ENCODE data around the gene CD40.
"Not testable (repeated sequence)": the region's sequence is repeated elsewhere in the genome, so short reads cannot be mapped to it uniquely, and the experiment has no call there.

The CD40 gene

DNA sequence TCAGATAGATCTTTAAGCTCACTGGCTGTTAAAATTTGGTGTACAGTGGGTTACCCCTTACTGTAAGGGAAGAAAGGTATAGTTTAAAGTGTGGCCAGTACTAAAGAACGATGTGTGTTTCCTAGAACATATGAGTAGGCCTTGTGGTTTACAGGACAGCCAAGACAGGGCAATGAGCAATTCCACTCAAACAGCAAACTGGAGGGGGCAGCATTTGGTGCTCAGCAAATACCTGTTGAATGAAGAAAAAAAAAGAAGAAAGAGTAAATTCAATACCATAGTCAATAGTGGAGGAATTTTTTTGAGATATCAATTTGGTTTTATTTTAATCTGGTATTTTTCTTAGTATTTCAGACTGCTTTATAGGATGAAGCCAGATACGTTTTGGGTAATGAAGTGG lies 24.6 kb upstream of the CD40 start:
- DNase-seq (ENCODE audit: low read depth), result no peak
- H3K4me3 ChIP-seq (replicated peaks; ENCODE audit: low read depth, low read length), result no peak overlapping the region
- TF ChIP-seq, protein P1, sequence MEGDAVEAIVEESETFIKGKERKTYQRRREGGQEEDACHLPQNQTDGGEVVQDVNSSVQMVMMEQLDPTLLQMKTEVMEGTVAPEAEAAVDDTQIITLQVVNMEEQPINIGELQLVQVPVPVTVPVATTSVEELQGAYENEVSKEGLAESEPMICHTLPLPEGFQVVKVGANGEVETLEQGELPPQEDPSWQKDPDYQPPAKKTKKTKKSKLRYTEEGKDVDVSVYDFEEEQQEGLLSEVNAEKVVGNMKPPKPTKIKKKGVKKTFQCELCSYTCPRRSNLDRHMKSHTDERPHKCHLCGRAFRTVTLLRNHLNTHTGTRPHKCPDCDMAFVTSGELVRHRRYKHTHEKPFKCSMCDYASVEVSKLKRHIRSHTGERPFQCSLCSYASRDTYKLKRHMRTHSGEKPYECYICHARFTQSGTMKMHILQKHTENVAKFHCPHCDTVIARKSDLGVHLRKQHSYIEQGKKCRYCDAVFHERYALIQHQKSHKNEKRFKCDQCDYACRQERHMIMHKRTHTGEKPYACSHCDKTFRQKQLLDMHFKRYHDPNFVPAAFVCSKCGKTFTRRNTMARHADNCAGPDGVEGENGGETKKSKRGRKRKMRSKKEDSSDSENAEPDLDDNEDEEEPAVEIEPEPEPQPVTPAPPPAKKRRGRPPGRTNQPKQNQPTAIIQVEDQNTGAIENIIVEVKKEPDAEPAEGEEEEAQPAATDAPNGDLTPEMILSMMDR (IDR thresholded peaks at IDR 0.05; ENCODE audit: low read length, missing control alignments), result no peak

DNA sequence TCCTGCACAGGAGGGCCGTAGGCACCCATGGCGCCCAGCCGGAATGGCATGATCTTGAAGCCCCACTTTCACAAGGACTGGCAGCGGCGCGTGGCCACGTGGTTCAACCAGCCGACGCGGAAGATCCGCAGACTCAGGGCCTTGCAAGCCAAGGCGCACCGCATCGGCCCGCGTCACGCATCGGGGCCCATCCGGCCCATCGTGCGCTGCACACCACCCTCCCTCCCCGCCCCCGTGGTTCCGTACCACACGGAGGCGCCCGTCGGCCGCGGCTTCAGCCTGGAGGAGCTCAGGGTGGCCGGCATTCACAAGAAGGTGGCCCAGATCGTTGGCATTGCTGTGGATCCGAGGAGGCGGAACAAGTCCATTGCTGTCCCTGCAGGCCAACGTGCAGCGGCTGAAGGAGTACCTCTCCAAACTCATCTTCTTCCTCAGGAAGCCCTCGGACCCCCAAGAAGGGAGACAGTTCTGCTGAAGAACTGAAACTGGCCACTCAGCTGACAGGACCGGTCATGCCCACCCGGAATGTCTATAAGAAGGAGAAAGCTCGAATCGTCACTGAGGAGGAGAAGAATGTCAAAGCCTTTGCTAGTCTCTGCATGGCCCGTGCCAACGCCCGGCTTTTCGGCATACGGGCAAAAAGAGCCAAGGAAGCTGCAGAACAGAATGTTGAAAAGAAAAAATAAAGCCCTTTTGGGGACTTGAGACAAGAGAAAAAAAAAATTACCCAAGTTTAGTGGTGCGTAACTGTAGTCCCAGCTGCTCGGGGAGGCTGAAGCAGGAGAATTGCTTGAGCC lies 18.4 kb upstream of the CD40 start:
- TF ChIP-seq, protein P1 (IDR thresholded peaks at IDR 0.05; ENCODE audit: low read length, missing control alignments), result no peak

DNA sequence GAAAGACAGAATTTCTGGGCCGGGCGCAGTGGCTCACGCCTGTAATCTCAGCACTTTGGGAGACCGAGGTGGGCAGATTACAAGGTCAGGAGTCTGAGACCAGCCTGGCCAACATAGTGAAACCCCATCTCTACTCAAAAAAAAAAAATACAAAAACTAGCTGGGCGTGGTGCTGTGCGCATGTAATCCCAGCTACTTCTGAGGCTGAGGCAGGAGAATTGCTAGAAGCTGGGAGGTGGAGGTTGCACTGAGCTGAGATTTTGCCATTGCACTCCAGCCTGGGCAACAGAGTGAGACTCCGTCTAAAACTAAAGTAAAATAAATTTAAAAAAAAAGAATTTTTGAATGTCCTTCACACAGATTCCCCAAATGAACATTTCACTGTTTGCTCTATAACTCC lies 17.7 kb upstream of the CD40 start:
- not testable (repeated sequence) for H3K4me3 ChIP-seq (replicated peaks; ENCODE audit: low read depth, low read length); DNase-seq (ENCODE audit: low read depth)

More for the DNA sequence above, 18.4 kb upstream of the CD40 start:
- no peak for DNase-seq (ENCODE audit: low read depth)
- H3K4me3 ChIP-seq (replicated peaks; ENCODE audit: low read depth, low read length), result no peak overlapping the region

DNA sequence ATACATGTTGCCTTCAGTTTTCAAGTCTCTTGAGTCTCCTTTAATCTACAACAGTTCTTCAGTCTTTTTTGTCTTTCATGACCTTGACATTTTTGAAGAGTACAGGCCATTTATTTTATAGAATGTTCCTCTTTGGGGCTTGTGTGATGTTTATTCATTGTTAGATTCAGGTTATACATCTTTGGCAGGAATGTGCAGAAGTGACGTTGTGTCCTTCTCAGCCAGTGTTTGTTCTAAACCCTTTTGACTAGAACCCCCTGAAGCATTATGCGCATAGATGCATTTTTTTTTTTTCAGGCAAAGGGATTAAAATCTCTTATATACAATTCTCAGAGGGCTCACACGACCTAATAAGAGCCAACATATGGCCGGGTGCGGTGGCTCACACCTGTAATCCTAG lies 17.1 kb upstream of the CD40 start:
- TF ChIP-seq, protein P1 (IDR thresholded peaks at IDR 0.05; ENCODE audit: low read length, missing control alignments), result no peak
- DNase-seq (ENCODE audit: low read depth), result no peak
- no peak overlapping the region for H3K4me3 ChIP-seq (replicated peaks; ENCODE audit: low read depth, low read length)

DNA sequence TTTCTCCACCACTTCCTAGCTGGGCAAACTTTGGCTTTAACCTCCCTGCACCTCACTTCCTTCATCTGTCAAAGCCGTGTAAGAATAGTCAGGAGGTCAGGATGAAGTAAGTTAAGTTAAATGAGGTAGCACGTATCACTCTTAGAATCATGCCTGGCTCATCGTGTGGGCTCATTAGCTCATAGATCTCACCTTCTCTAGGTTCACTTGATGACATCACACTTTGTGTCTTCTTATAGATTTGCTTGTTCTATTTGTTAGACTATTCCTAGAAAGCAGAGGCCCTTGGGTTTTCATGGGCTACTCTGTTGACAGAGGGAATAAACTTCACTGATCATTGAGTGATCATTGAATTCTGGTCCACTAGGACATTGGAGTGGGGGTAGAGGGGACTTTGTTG lies 16.2 kb upstream of the CD40 start:
- H3K4me3 ChIP-seq (replicated peaks; ENCODE audit: low read depth, low read length), result no peak overlapping the region
- no peak for DNase-seq (ENCODE audit: low read depth)
- TF ChIP-seq, protein P1 (IDR thresholded peaks at IDR 0.05; ENCODE audit: low read length, missing control alignments), result no peak

DNA sequence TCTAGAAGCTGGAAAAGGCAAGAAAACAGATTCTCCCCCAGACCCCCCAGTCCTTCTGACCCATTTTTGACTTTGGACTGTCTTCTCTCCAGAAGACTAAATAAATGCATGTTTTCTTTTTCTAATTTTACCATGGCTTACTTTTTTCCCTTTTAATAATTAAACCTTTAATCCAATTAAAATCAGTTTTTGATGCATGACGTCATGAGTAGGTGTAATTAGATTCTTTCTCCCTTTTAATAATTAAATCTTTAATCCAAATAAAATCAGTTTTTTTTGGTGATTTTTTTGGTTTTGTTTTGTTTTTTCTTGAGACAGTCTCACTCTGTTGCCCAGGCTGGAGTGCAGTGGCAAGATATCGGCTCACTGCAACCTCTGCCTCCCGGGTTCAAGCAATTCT lies 15.2 kb upstream of the CD40 start:
- TF ChIP-seq, protein P1 (IDR thresholded peaks at IDR 0.05; ENCODE audit: low read length, missing control alignments), result no peak
- no peak overlapping the region for H3K4me3 ChIP-seq (replicated peaks; ENCODE audit: low read depth, low read length)
- DNase-seq (ENCODE audit: low read depth), result no peak

DNA sequence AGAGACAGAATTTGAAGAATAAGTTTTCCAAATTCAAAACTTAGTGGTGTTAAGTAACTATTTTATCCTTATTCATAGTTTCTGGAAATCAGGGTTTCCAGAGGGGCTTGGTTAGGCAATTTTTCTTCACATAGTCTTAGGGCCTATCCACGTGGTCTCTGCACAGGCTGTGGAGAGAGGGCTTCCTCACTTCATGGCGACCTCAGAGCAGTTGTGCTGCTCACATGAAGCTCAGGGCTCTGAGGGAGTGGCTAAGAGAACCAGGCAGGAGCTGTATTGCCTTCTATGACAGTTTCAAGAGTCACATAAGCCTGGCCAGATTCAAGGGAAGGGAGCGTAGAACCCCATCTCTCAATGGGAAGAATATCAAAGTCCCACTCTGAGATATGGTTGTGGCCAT lies 13.9 kb upstream of the CD40 start:
- no peak for DNase-seq (ENCODE audit: low read depth)
- no peak overlapping the region for H3K4me3 ChIP-seq (replicated peaks; ENCODE audit: low read depth, low read length)
- TF ChIP-seq, protein P1 (IDR thresholded peaks at IDR 0.05; ENCODE audit: low read length, missing control alignments), result no peak
